Liver (tissue), 9 donors: ENCODE results near the gene ADAM11. TPM values are rescaled to one million over a fixed set of nuclear protein-coding genes. Genes with fewer than 3 reads are reported as not detected.

Source experiments
- DNase-seq: peaks from one replicate; pipeline ENCODE4 v3.0.0-alpha.2; 2017; ENCODE audit warnings: low spot score
- H3K27ac ChIP-seq, 2 donors: one replicate each; pipeline ENCODE4 v1.7.0; 2013; ENCODE audit warnings: inconsistent platforms in 2 of 2, low read length in 2 of 2, control low read depth in 1 of 2, low read depth in 1 of 2, mild to moderate bottlenecking in 1 of 2
- H3K27me3 ChIP-seq, 4 donors: one replicate each; pipeline versions ENCODE4 v1.6.1 to v1.7.0; 2013; ENCODE audit warnings: low read length in 3 of 4, inconsistent platforms in 1 of 4, mild to moderate bottlenecking in 1 of 4, moderate library complexity in 1 of 4; ENCODE audit not compliant: control insufficient read depth in 4 of 4, insufficient read depth in 4 of 4
- H3K36me3 ChIP-seq, 4 donors: one replicate each; pipeline versions ENCODE4 v1.6.1 to v1.7.0; 2013; ENCODE audit warnings: low read length in 3 of 4, mild to moderate bottlenecking in 3 of 4, low read depth in 1 of 4, moderate library complexity in 1 of 4; ENCODE audit not compliant: control insufficient read depth in 4 of 4, insufficient read depth in 3 of 4
- H3K4me1 ChIP-seq, 4 donors: one replicate each; pipeline versions ENCODE4 v1.6.1 to v1.7.0; 2013; ENCODE audit warnings: low read length in 3 of 4, mild to moderate bottlenecking in 3 of 4, moderate library complexity in 1 of 4; ENCODE audit not compliant: control insufficient read depth in 4 of 4, insufficient read depth in 4 of 4
- H3K4me3 ChIP-seq, 3 donors: one replicate each; pipeline versions ENCODE4 v1.6.1 to v1.7.0; 2013; ENCODE audit warnings: low read length in 3 of 3, control low read depth in 1 of 3, low read depth in 1 of 3, mild to moderate bottlenecking in 1 of 3
- H3K9ac ChIP-seq, 2 donors: one replicate each; pipeline ENCODE4 v1.7.0; 2013; ENCODE audit warnings: low read length in 2 of 2, mild to moderate bottlenecking in 2 of 2, moderate library complexity in 2 of 2, control low read depth in 1 of 2, low read depth in 1 of 2
- H3K9me3 ChIP-seq, 4 donors: one replicate each; pipeline versions ENCODE4 v1.6.1 to v1.7.0; 2013; ENCODE audit warnings: low read length in 3 of 4; ENCODE audit not compliant: control insufficient read depth in 4 of 4
- ATF3 ChIP-seq: IDR thresholded peaks from 2 replicates; pipeline ENCODE4 v1.6.1; 2016; ENCODE audit warnings: antibody characterized with exemption
- CTCF ChIP-seq: fragments of 150-350 bp; IDR thresholded peaks from 2 replicates; pipeline ENCODE4 v1.5.1; 2017; ENCODE audit warnings: improper control_type of control experiment, low read depth, low read length; ENCODE audit not compliant: missing input control
- EGR1 ChIP-seq, 2 donors: IDR thresholded peaks; 2 replicates each; pipeline ENCODE4 v1.6.1; 2016 to 2018; ENCODE audit warnings: antibody characterized with exemption in 2 of 2, low read depth in 2 of 2
- FOXA1 ChIP-seq: IDR thresholded peaks from 2 replicates; pipeline ENCODE4 v1.6.1; 2016; ENCODE audit warnings: antibody characterized with exemption
- FOXA2 ChIP-seq: IDR thresholded peaks from 2 replicates; pipeline ENCODE4 v1.6.1; 2016; ENCODE audit warnings: antibody characterized with exemption
- GABPA ChIP-seq, 2 donors: IDR thresholded peaks in 1 of 2; conservative IDR thresholded peaks in 1 of 2; 2 replicates each; pipeline ENCODE4 v1.6.1; 2016; ENCODE audit warnings: antibody characterized with exemption in 2 of 2, mild to moderate bottlenecking in 1 of 2, moderate library complexity in 1 of 2
- HNF4A ChIP-seq, 2 donors: conservative IDR thresholded peaks; 2 replicates each; pipeline ENCODE4 v1.6.1; 2016; ENCODE audit warnings: antibody characterized with exemption in 2 of 2, mild to moderate bottlenecking in 2 of 2
- HNF4G ChIP-seq: IDR thresholded peaks from 2 replicates; pipeline ENCODE4 v1.6.1; 2016; ENCODE audit warnings: antibody characterized with exemption
- JUND ChIP-seq, 2 donors: IDR thresholded peaks; 2 replicates each; pipeline ENCODE4 v1.6.1; 2016; ENCODE audit warnings: antibody characterized with exemption in 2 of 2
- MAX ChIP-seq: IDR thresholded peaks from 2 replicates; pipeline ENCODE4 v1.6.1; 2016; ENCODE audit warnings: antibody characterized with exemption
- NR2F2 ChIP-seq: IDR thresholded peaks from 2 replicates; pipeline ENCODE4 v1.6.1; 2016; ENCODE audit warnings: antibody characterized with exemption
- RAD21 ChIP-seq, 2 donors: IDR thresholded peaks; 2 replicates each; pipeline ENCODE4 v1.6.1; 2016; ENCODE audit warnings: antibody characterized with exemption in 2 of 2, mild to moderate bottlenecking in 2 of 2
- REST ChIP-seq: IDR thresholded peaks from 2 replicates; pipeline ENCODE4 v1.6.1; 2016; ENCODE audit warnings: antibody characterized with exemption, mild to moderate bottlenecking
- RXRA ChIP-seq, 2 donors: IDR thresholded peaks; 2 replicates each; pipeline ENCODE4 v1.6.1; 2017 to 2018; ENCODE audit warnings: antibody characterized with exemption in 2 of 2, mild to moderate bottlenecking in 1 of 2
- SP1 ChIP-seq: IDR thresholded peaks from 2 replicates; pipeline ENCODE4 v1.6.1; 2018; ENCODE audit warnings: antibody characterized with exemption, mild to moderate bottlenecking
- TAF1 ChIP-seq: conservative IDR thresholded peaks from 2 replicates; pipeline ENCODE4 v1.6.1; 2016; ENCODE audit warnings: antibody characterized with exemption, mild to moderate bottlenecking
- YY1 ChIP-seq: IDR thresholded peaks from 2 replicates; pipeline ENCODE4 v1.6.1; 2016; ENCODE audit warnings: antibody characterized with exemption, mild to moderate bottlenecking
- ZBTB33 ChIP-seq: IDR thresholded peaks from 2 replicates; pipeline ENCODE4 v1.6.1; 2016; ENCODE audit warnings: antibody characterized with exemption
- WGBS: extraction: QIAGEN DNeasy Blood & Tissue Kit; methylation state at CpG from one replicate; pipeline ENCODE4 v1.1.7; 2013; 5-methylcytosine and 5-hydroxymethylcytosine counted together
- polyA plus RNA-seq, 2 donors: library from polyadenylated mRNA; stranded (reverse) in 1 of 2; unstranded in 1 of 2; fragments of 200-250 nt in 1 of 2; fragments of >200 nt in 1 of 2; fragmentation: Nextera tagmentation in 1 of 2; extraction: Ambion mirVana in 1 of 2; gene quantifications; one replicate each; pipeline versions ENCODE4 v1.2.1 to v1.2.3, GENCODE V29; 2013 to 2015
- total RNA-seq, 2 donors: library from RNA; depleted of rRNA; stranded (reverse); fragments of >200 nt; gene quantifications; one replicate each; pipeline ENCODE4 v1.2.3, GENCODE V29; 2014
- donor health status: healthy.
- donor health status: healthy.
- donor health status: healthy.
- donor health status: healthy.
- donor health status: healthy.

The ADAM11 gene
- total and polyA plus RNA-seq, 4 donors, result 0.06 to 1.1 (median 0.08) TPM; not detected in 1

GRCh38 chr17:44787271-44787940 lies 28.6 kb downstream of the ADAM11 start:
- Histone ChIP-seq H3K27me3 (no peaks in the 10 kb centered on the region), H3K36me3 (no peaks in the 10 kb centered on the region), H3K4me3 (no peak overlapping the region), H3K4me1 (no peaks in the 10 kb centered on the region), H3K9me3 (no peaks in the 10 kb centered on the region), H3K27ac (no peak overlapping the region), H3K9ac (no peak overlapping the region)
- TF ChIP-seq JUND (IDR thresholded peaks at IDR 0.05) (no peak), ZBTB33 (no peak)
- WGBS, result 80% methylated on average over 15 of the region's 15 CpGs
- no peak for DNase-seq

- no peaks in the 10 kb centered on the region for H3K9me3 ChIP-seq
- no peak overlapping the region for H3K4me3 ChIP-seq
- DNase-seq, result no peak
- no peaks in the 10 kb centered on the region for H3K36me3 ChIP-seq
- WGBS, result 83% methylated on average over 7 of the region's 7 CpGs
- TF ChIP-seq FOXA1, result no peak
- no peak for TF ChIP-seq SP1
- no peak for TF ChIP-seq ATF3
- TF ChIP-seq ZBTB33, result no peak
- no peak for TF ChIP-seq FOXA2
- no peak for TF ChIP-seq NR2F2
- TF ChIP-seq GABPA (IDR thresholded peaks at IDR 0.05 in 1 of 2, conservative IDR thresholded peaks at IDR 0.05 in 1 of 2), result no peak
- TF ChIP-seq HNF4A (conservative IDR thresholded peaks at IDR 0.05), result no peak
- TF ChIP-seq CTCF, result no peak
- no peak for TF ChIP-seq REST
- no peak for TF ChIP-seq TAF1
- no peak for TF ChIP-seq EGR1 (IDR thresholded peaks at IDR 0.05; ENCODE audit: low read depth in 2 of 2)
- TF ChIP-seq RAD21 (IDR thresholded peaks at IDR 0.05), result no peak
- no peak for TF ChIP-seq HNF4G
- no peak for TF ChIP-seq MAX
- TF ChIP-seq RXRA (IDR thresholded peaks at IDR 0.05), result no peak
- TF ChIP-seq YY1, result no peak
- no peaks in the 10 kb centered on the region for H3K27me3 ChIP-seq
- no peak overlapping the region for H3K9ac ChIP-seq
- no peaks in the 10 kb centered on the region for H3K4me1 ChIP-seq
- no peak overlapping the region for H3K27ac ChIP-seq
Measured at GRCh38 chr17:44788139-44788538, 29.4 kb downstream of the ADAM11 start.
